Keratinocyte (primary cell): Measurements from ENCODE around the gene RIC1. TPM values are rescaled to one million over a fixed set of nuclear protein-coding genes. Genes with fewer than 3 reads are reported as not detected.

Experiments used
- DNase-seq: peaks from one replicate; pipeline ENCODE4 v3.0.0-alpha.2; 2011; ENCODE audit warnings: low read depth, missing footprints, low spot score
- FAIRE-seq: peaks from 2 replicates; lab custom pipeline; 2011; peaks lifted over from hg19 to GRCh38; lab: Jason Lieb, UNC
- H2AFZ ChIP-seq: 2 replicates; pipeline ENCODE4 v1.6.0; 2012; ENCODE audit warnings: low read length, control low read depth, inconsistent platforms; ENCODE audit not compliant: control insufficient read depth
- H3K27ac ChIP-seq: 2 replicates; pipeline ENCODE4 v1.5.1; 2011; ENCODE audit warnings: low read length; ENCODE audit not compliant: control insufficient read depth, insufficient read depth
- H3K27me3 ChIP-seq: 3 replicates; pipeline ENCODE4 v1.6.0; 2011; ENCODE audit warnings: low read length; ENCODE audit not compliant: control insufficient read depth, insufficient read depth; ENCODE audit errors: extremely low read depth
- H3K36me3 ChIP-seq, 2 experiments: 2 replicates in 1 of 2; 3 replicates in 1 of 2; pipeline ENCODE4 v1.5.1; 2011; ENCODE audit warnings: low read length in 2 of 2, mild to moderate bottlenecking in 1 of 2; ENCODE audit not compliant: control insufficient read depth in 2 of 2, insufficient read depth in 2 of 2; ENCODE audit errors: extremely low read depth in 1 of 2
- H3K4me1 ChIP-seq: 3 replicates; pipeline ENCODE4 v1.5.1; 2011; ENCODE audit warnings: low read length; ENCODE audit not compliant: control insufficient read depth, insufficient read depth; ENCODE audit errors: extremely low read depth
- H3K4me2 ChIP-seq: 3 replicates; pipeline ENCODE4 v1.6.0; 2011; ENCODE audit warnings: low read depth, low read length; ENCODE audit not compliant: control insufficient read depth, insufficient read depth; ENCODE audit errors: extremely low read depth
- H3K4me3 ChIP-seq, 3 experiments: fragments of 200-600 bp in 1 of 3; sonication (generic) in 1 of 3; 2 replicates in 2 of 3; 3 replicates in 1 of 3; pipeline ENCODE4 v1.5.1; 2011 to 2016; ENCODE audit warnings: low read length in 3 of 3, mild to moderate bottlenecking in 3 of 3, control low read depth in 2 of 3, inconsistent platforms in 1 of 3, low read depth in 1 of 3, mixed read lengths in 1 of 3, mixed run types in 1 of 3, moderate library complexity in 1 of 3; ENCODE audit not compliant: control insufficient read depth in 2 of 3, insufficient read depth in 2 of 3; ENCODE audit errors: extremely low read depth in 1 of 3
- H3K79me2 ChIP-seq: 2 replicates; pipeline ENCODE4 v1.6.0; 2012; ENCODE audit warnings: low read length; ENCODE audit not compliant: control insufficient read depth, insufficient read depth
- H3K9ac ChIP-seq: 3 replicates; pipeline ENCODE4 v1.6.0; 2011; ENCODE audit warnings: low read length; ENCODE audit not compliant: control insufficient read depth, insufficient read depth; ENCODE audit errors: extremely low read depth
- H3K9me1 ChIP-seq: 3 replicates; pipeline ENCODE4 v1.6.0; 2011; ENCODE audit warnings: low read length; ENCODE audit not compliant: control insufficient read depth, insufficient read depth; ENCODE audit errors: extremely low read depth
- H3K9me3 ChIP-seq: 2 replicates; pipeline ENCODE4 v1.5.1; 2012; ENCODE audit warnings: low read depth, low read length; ENCODE audit not compliant: control insufficient read depth
- H4K20me1 ChIP-seq: 3 replicates; pipeline ENCODE4 v1.6.0; 2011; ENCODE audit warnings: low read length; ENCODE audit not compliant: control insufficient read depth, insufficient read depth; ENCODE audit errors: extremely low read depth
- EZH2 ChIP-seq: IDR thresholded peaks from one replicate; pipeline ENCODE4 v1.6.1; 2012; ENCODE audit warnings: inconsistent platforms, mild to moderate bottlenecking, low read length, moderate library complexity
- dilution Hi-C: fragments of 300-500 bp; cut with MboI; formaldehyde crosslinking; loops from one replicate; pipeline ENCODE4 v1.7.0; 2020; ENCODE audit warnings: low sequenced_read_pairs; ENCODE audit not compliant: extremely low pct_ligation_motif_present
- polyA plus RNA-seq, 5 experiments: library from polyadenylated mRNA; depleted of rRNA in 3 of 5; stranded (reverse) in 3 of 5; stranded (forward) in 1 of 5; unstranded in 1 of 5; fragments of >200 nt; gene quantifications; 1 replicate in 1 of 5; 2 replicates in 3 of 5; 3 replicates in 1 of 5; pipeline versions ENCODE4 v1.2.1 to v1.2.3, GENCODE V29; 2011 to 2012; ENCODE audit warnings: missing spikeins in 2 of 5, low read depth in 1 of 5, low replicate concordance in 1 of 5
- TF ChIP-seq, protein P1 (sequence below), 3 experiments: IDR thresholded peaks in 1 of 3; conservative IDR thresholded peaks in 1 of 3; optimal IDR thresholded peaks in 1 of 3; 2 replicates in 2 of 3; 3 replicates in 1 of 3; pipeline versions ENCODE3 to v1.5.1; 2011; ENCODE audit warnings: low read length in 3 of 3, mild to moderate bottlenecking in 3 of 3, moderate library complexity in 2 of 3, control low read depth in 1 of 3, inconsistent platforms in 1 of 3; ENCODE audit not compliant: insufficient read depth in 2 of 3; ENCODE audit errors: extremely low read depth in 1 of 3

Gene RIC1
- polyA plus RNA-seq, 1 donor (not counting 4 experiments of a cell fraction or from before 2014, with no cell fraction given), result 20.5 TPM

DNA sequence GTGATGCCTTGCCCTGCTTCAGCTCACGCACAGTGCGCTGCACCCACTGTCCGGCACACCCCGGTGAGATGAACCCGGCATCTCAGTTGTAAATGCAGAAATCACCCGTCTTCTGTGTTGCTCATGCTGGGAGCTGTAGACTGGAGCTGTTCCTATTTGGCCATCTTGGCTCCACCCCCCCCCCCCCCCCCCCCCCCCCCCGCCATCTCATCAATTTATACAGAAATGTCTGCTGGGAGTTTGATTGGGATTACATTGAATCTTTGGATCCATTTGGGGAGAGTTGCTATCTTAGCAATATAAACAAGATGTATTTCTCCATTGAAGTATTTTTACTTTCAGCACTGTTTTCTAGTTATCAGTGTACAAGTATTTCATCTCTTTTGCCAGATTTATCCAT lies 55.2 kb downstream of the RIC1 start:
- no peak overlapping the region for H3K27ac ChIP-seq
- H3K36me3 ChIP-seq, result no peaks in the 10 kb centered on the region
- H3K9ac ChIP-seq, result no peak overlapping the region
- H2AFZ ChIP-seq, result no peak overlapping the region
- H3K9me3 ChIP-seq, result no peaks in the 10 kb centered on the region
- H4K20me1 ChIP-seq, result no peaks in the 10 kb centered on the region
- FAIRE-seq (no peak), DNase-seq (no peak)
- peaks cover 22% of the 10 kb centered on the region for H3K79me2 ChIP-seq
- TF ChIP-seq EZH2, result no peak
- TF ChIP-seq, protein P1, sequence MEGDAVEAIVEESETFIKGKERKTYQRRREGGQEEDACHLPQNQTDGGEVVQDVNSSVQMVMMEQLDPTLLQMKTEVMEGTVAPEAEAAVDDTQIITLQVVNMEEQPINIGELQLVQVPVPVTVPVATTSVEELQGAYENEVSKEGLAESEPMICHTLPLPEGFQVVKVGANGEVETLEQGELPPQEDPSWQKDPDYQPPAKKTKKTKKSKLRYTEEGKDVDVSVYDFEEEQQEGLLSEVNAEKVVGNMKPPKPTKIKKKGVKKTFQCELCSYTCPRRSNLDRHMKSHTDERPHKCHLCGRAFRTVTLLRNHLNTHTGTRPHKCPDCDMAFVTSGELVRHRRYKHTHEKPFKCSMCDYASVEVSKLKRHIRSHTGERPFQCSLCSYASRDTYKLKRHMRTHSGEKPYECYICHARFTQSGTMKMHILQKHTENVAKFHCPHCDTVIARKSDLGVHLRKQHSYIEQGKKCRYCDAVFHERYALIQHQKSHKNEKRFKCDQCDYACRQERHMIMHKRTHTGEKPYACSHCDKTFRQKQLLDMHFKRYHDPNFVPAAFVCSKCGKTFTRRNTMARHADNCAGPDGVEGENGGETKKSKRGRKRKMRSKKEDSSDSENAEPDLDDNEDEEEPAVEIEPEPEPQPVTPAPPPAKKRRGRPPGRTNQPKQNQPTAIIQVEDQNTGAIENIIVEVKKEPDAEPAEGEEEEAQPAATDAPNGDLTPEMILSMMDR (optimal IDR thresholded peaks at IDR 0.05 in 1 of 3, IDR thresholded peaks at IDR 0.05 in 1 of 3, conservative IDR thresholded peaks at IDR 0.05 in 1 of 3; ENCODE audit: extremely low read depth in 1 of 3, insufficient read depth in 2 of 3, low read length in 3 of 3), result no peak
- peaks cover 2% of the 10 kb centered on the region for H3K9me1 ChIP-seq
- H3K4me3 ChIP-seq, result no peak overlapping the region
- H3K27me3 ChIP-seq, result no peaks in the 10 kb centered on the region
- no peak overlapping the region for H3K4me2 ChIP-seq
- H3K4me1 ChIP-seq, result no peaks in the 10 kb centered on the region
- dilution Hi-C loops, result no loop called here

DNA sequence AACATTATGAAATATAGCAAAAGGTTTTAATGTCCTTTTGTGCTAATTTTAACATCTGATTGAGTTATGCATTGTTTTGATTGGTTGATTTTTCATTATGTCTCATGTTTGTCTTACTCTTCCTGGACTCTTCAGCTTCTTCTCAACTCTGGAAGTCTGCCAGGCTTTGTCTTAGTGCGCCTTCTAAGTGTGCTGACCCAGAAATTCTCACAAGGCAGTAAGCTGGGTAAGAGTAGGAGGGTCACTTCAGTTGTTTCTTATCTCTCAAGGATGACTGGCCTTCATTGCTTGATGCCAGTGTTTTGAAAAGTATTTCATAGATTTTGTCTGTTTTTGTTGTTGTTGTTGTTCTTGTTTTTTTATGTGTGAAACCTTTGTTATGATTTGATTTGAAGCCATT lies 59.2 kb downstream of the RIC1 start:
- H3K27ac ChIP-seq, result no peak overlapping the region
- FAIRE-seq, result no peak
- H3K4me3 ChIP-seq, result no peak overlapping the region
- no peaks in the 10 kb centered on the region for H3K9me3 ChIP-seq
- H3K4me1 ChIP-seq, result no peaks in the 10 kb centered on the region
- H3K4me2 ChIP-seq, result no peak overlapping the region
- no peaks in the 10 kb centered on the region for H3K36me3 ChIP-seq
- TF ChIP-seq, protein P1 (optimal IDR thresholded peaks at IDR 0.05 in 1 of 3, IDR thresholded peaks at IDR 0.05 in 1 of 3, conservative IDR thresholded peaks at IDR 0.05 in 1 of 3; ENCODE audit: extremely low read depth in 1 of 3, insufficient read depth in 2 of 3, low read length in 3 of 3), result no peak
- no peak for TF ChIP-seq EZH2
- no peak for DNase-seq
- H3K27me3 ChIP-seq, result no peaks in the 10 kb centered on the region
- H3K9ac ChIP-seq, result no peak overlapping the region
- H4K20me1 ChIP-seq, result no peaks in the 10 kb centered on the region
- dilution Hi-C loops, result no loop called here
- peaks cover 20% of the 10 kb centered on the region for H3K79me2 ChIP-seq
- H3K9me1 ChIP-seq, result peaks cover 2% of the 10 kb centered on the region
- no peak overlapping the region for H2AFZ ChIP-seq
